ENCODE measurements around the gene RBM7.
A peak's percentile ranks its signal among the peaks of the same experiment; 100 is the strongest.

Gene RBM7, protein sequence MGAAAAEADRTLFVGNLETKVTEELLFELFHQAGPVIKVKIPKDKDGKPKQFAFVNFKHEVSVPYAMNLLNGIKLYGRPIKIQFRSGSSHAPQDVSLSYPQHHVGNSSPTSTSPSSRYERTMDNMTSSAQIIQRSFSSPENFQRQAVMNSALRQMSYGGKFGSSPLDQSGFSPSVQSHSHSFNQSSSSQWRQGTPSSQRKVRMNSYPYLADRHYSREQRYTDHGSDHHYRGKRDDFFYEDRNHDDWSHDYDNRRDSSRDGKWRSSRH

GRCh38 chr11:114400216-114400914 is at the start of gene RBM7, which contains the start of gene C11orf71:
TSS of gene RBM7 (plus strand) at chr11:114400666. CDS start at chr11:114400672, 6 bp downstream.
TSS of gene C11orf71 (minus strand) at chr11:114400511. CDS start at chr11:114400331, 180 bp downstream.
- TF ChIP-seq, protein P1, sequence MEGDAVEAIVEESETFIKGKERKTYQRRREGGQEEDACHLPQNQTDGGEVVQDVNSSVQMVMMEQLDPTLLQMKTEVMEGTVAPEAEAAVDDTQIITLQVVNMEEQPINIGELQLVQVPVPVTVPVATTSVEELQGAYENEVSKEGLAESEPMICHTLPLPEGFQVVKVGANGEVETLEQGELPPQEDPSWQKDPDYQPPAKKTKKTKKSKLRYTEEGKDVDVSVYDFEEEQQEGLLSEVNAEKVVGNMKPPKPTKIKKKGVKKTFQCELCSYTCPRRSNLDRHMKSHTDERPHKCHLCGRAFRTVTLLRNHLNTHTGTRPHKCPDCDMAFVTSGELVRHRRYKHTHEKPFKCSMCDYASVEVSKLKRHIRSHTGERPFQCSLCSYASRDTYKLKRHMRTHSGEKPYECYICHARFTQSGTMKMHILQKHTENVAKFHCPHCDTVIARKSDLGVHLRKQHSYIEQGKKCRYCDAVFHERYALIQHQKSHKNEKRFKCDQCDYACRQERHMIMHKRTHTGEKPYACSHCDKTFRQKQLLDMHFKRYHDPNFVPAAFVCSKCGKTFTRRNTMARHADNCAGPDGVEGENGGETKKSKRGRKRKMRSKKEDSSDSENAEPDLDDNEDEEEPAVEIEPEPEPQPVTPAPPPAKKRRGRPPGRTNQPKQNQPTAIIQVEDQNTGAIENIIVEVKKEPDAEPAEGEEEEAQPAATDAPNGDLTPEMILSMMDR (conservative IDR thresholded peaks at IDR 0.05; ENCODE audit: low read depth, low read length), result no peak
- DNase-seq (ENCODE audit: low read depth), result peak; percentile 94
- H3K4me3 ChIP-seq (ENCODE audit: low read length), result peak within 1 kb of the TSS; percentile 84

GRCh38 chr11:114353443-114353842 is 47.0 kb upstream of the RBM7 start:
- TF ChIP-seq, protein P1 (conservative IDR thresholded peaks at IDR 0.05; ENCODE audit: low read depth, low read length), result no peak
- no peak overlapping the region for H3K4me3 ChIP-seq (ENCODE audit: low read length)
- DNase-seq (ENCODE audit: low read depth), result no peak

GRCh38 chr11:114354076-114354475 is 46.4 kb upstream of the RBM7 start:
- TF ChIP-seq, protein P1 (conservative IDR thresholded peaks at IDR 0.05; ENCODE audit: low read depth, low read length), result no peak
- peak; percentile 88 for DNase-seq (ENCODE audit: low read depth)
- no peak overlapping the region for H3K4me3 ChIP-seq (ENCODE audit: low read length)

DNA sequence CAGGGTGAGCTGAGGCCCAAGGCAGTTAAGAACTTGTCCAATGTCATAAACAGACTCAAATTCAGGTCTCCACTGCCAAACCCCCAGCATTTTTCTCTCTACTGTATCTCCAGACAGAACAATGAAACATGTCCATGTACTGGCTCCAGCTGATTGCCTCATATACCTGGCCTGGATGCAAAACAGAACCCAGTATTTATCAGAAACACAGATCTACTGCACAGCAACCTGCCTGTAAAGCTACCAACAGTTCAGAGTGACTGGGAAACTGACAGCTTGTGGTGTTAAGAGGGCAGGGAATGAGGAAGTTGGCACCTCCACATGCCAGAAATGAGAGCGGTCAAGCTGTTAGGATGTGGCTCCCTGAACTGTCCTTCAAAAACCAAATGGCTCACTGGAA is 41.8 kb upstream of the RBM7 start:
- TF ChIP-seq, protein P1 (conservative IDR thresholded peaks at IDR 0.05; ENCODE audit: low read depth, low read length), result no peak
- no peak overlapping the region for H3K4me3 ChIP-seq (ENCODE audit: low read length)
- DNase-seq (ENCODE audit: low read depth), result no peak

GRCh38 chr11:114359342-114359741 is 41.1 kb upstream of the RBM7 start:
- TF ChIP-seq, protein P1 (conservative IDR thresholded peaks at IDR 0.05; ENCODE audit: low read depth, low read length), result no peak
- DNase-seq (ENCODE audit: low read depth), result no peak
- no peak overlapping the region for H3K4me3 ChIP-seq (ENCODE audit: low read length)

- TF ChIP-seq, protein P1 (conservative IDR thresholded peaks at IDR 0.05; ENCODE audit: low read depth, low read length), result no peak
- no peak overlapping the region for H3K4me3 ChIP-seq (ENCODE audit: low read length)
- no peak for DNase-seq (ENCODE audit: low read depth)
Observed at GRCh38 chr11:114362326-114362725, 38.1 kb upstream of the RBM7 start.
